ENCODE data around the gene P4HA3. TPM values are rescaled to one million over a fixed set of nuclear protein-coding genes. Genes with fewer than 3 reads are reported as not detected.

P4HA3 gene
- total RNA-seq, 1 donor from 2014 or later: 6.4 TPM

DNA sequence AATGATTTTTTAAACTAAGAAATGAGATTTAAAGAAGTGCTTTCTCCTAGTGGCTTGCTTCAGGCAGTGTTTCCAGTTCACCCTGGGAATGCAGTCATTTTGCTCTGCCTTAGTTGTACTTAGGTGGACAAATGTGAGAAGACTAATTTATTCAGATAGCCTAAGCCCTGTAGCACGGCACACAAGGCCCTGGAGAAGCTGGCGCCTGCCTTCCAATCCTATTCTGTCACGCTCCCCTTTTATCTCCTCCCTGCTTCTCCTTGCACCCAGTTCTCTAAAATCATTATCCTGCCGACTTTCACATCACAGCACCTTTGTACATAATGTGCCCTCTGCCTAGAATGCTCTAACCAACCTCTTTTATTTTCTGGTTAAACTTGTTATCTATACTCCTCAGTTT lies 76.3 kb downstream of the P4HA3 start:
- no peak for DNase-seq (ENCODE audit: extremely low spot score, unreplicated experiment)
- H3K4me3 Mint-ChIP-seq (ENCODE audit: unreplicated experiment): no peak overlapping the region
- H3K27ac Mint-ChIP-seq (ENCODE audit: unreplicated experiment): no peak overlapping the region
- no peaks in the 10 kb centered on the region for H3K27me3 Mint-ChIP-seq (ENCODE audit: unreplicated experiment)
- H3K9me3 Mint-ChIP-seq (ENCODE audit: unreplicated experiment): no peaks in the 10 kb centered on the region
- TF ChIP-seq, protein P1, sequence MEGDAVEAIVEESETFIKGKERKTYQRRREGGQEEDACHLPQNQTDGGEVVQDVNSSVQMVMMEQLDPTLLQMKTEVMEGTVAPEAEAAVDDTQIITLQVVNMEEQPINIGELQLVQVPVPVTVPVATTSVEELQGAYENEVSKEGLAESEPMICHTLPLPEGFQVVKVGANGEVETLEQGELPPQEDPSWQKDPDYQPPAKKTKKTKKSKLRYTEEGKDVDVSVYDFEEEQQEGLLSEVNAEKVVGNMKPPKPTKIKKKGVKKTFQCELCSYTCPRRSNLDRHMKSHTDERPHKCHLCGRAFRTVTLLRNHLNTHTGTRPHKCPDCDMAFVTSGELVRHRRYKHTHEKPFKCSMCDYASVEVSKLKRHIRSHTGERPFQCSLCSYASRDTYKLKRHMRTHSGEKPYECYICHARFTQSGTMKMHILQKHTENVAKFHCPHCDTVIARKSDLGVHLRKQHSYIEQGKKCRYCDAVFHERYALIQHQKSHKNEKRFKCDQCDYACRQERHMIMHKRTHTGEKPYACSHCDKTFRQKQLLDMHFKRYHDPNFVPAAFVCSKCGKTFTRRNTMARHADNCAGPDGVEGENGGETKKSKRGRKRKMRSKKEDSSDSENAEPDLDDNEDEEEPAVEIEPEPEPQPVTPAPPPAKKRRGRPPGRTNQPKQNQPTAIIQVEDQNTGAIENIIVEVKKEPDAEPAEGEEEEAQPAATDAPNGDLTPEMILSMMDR (IDR thresholded peaks at IDR 0.05): no peak
- H3K36me3 Mint-ChIP-seq (ENCODE audit: unreplicated experiment): peaks cover 25% of the 10 kb centered on the region
- H3K4me1 Mint-ChIP-seq (ENCODE audit: unreplicated experiment): peaks cover 2% of the 10 kb centered on the region

DNA sequence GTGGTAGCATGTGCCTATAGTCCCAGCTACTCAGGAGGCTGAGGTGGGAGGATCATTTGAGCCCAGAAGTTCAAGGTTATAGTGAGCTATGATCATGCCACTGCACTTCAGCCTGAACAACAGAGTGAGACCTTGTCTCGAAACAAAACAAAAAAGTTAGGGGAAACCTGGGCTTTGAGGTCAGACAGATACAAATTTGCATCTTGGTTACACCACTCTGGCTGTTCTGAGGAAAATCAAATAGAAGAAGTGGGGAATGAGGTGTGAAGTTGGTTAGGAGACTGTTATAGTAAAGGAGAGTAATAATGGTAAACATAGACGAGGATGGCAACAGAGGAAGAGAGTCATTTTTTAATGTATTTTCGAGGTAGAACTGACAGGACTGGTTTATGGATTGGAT lies 77.8 kb downstream of the P4HA3 start:
- DNase-seq (ENCODE audit: extremely low spot score, unreplicated experiment): no peak
- TF ChIP-seq, protein P1 (IDR thresholded peaks at IDR 0.05): no peak
- H3K9me3 Mint-ChIP-seq (ENCODE audit: unreplicated experiment): no peaks in the 10 kb centered on the region
- H3K27me3 Mint-ChIP-seq (ENCODE audit: unreplicated experiment): no peaks in the 10 kb centered on the region
- no peak overlapping the region for H3K4me3 Mint-ChIP-seq (ENCODE audit: unreplicated experiment)
- H3K27ac Mint-ChIP-seq (ENCODE audit: unreplicated experiment): no peak overlapping the region
- peaks cover 18% of the 10 kb centered on the region for H3K36me3 Mint-ChIP-seq (ENCODE audit: unreplicated experiment)
- H3K4me1 Mint-ChIP-seq (ENCODE audit: unreplicated experiment): peaks cover 2% of the 10 kb centered on the region

DNA sequence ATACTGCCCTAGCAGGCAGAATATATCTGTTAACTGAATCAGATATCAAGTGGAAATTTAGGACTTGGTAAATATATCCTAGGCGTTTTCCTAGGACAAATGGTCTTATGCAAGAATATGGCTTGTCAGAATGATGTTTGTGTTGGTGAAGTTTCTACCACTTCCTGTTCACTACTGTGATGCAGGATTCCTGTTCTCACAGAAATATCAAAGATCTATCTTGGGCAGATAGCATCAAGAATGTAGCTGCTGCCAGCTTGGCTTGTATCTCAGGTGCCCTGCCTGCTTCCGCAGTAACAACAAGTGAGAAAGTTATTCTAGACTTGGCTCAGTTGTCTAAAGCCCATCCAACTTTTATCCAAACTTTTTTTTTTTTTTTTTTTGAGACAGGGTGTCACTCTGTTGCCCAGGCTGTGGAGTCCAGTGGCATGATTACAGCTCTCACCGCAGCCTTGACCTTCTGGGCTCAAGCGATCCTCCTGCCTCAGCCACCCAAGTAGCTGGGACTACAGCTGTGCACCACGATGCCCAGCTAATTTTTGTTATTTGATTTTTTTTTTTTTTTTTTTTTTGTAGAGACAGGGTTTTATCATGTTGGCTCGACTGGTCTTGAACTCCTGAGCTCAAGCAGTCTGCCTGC lies 79.0 kb downstream of the P4HA3 start:
- no peak overlapping the region for H3K4me3 Mint-ChIP-seq (ENCODE audit: unreplicated experiment)
- TF ChIP-seq, protein P1 (IDR thresholded peaks at IDR 0.05): no peak
- DNase-seq (ENCODE audit: extremely low spot score, unreplicated experiment): no peak
- no peaks in the 10 kb centered on the region for H3K9me3 Mint-ChIP-seq (ENCODE audit: unreplicated experiment)
- H3K27ac Mint-ChIP-seq (ENCODE audit: unreplicated experiment): no peak overlapping the region
- no peaks in the 10 kb centered on the region for H3K27me3 Mint-ChIP-seq (ENCODE audit: unreplicated experiment)
- peaks cover 20% of the 10 kb centered on the region for H3K36me3 Mint-ChIP-seq (ENCODE audit: unreplicated experiment)
- peaks cover 2% of the 10 kb centered on the region for H3K4me1 Mint-ChIP-seq (ENCODE audit: unreplicated experiment)

DNA sequence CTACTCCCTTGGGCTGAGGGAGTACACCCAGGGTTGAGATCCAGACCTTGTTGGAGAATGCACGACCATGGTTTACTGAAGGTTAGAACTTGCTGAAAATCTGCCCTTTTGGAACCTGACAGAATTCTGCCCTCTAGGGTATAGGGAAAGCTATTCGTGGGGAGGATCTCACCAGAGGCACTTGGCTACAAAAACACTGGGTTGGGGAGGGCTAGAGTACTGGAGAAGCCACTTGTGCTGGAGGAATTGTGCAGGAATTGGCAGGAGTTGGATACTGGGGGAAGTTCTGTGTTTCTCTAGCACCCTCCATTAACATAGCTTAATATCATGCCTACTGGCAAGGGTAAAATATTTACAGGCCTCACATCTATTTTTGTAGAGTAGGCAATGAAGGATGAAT lies 84.5 kb downstream of the P4HA3 start:
- Mint-ChIP-seq H3K4me3 (ENCODE audit: unreplicated experiment) (no peak overlapping the region), H3K27ac (ENCODE audit: unreplicated experiment) (no peak overlapping the region), H3K36me3 (ENCODE audit: unreplicated experiment) (peaks cover 27% of the 10 kb centered on the region), H3K27me3 (ENCODE audit: unreplicated experiment) (no peaks in the 10 kb centered on the region), H3K4me1 (ENCODE audit: unreplicated experiment) (peaks cover 2% of the 10 kb centered on the region), H3K9me3 (ENCODE audit: unreplicated experiment) (no peaks in the 10 kb centered on the region)
- DNase-seq (ENCODE audit: extremely low spot score, unreplicated experiment): no peak
- TF ChIP-seq, protein P1 (IDR thresholded peaks at IDR 0.05): no peak

DNA sequence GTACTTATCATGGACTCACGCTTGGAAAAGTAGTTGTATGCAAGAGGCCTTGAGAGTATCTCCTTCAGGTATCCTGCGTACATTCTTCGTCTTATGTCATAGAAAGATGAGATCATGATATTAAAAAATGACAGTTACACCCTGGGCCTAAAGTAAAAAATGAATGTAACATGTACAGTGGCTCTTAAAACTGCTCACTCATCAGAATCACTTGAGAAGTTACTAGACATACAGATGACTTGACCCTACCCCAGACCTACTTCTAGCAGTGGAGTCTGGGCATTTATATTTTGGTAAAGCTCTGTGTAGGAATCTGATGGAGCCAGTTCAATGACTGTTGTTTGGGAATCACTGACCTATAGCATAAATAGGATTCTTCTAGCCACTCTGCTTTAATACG lies 85.9 kb downstream of the P4HA3 start:
- no peaks in the 10 kb centered on the region for H3K27me3 Mint-ChIP-seq (ENCODE audit: unreplicated experiment)
- DNase-seq (ENCODE audit: extremely low spot score, unreplicated experiment): no peak
- H3K4me3 Mint-ChIP-seq (ENCODE audit: unreplicated experiment): no peak overlapping the region
- TF ChIP-seq, protein P1 (IDR thresholded peaks at IDR 0.05): no peak
- H3K9me3 Mint-ChIP-seq (ENCODE audit: unreplicated experiment): no peaks in the 10 kb centered on the region
- H3K27ac Mint-ChIP-seq (ENCODE audit: unreplicated experiment): no peak overlapping the region
- peaks cover 18% of the 10 kb centered on the region for H3K36me3 Mint-ChIP-seq (ENCODE audit: unreplicated experiment)
- H3K4me1 Mint-ChIP-seq (ENCODE audit: unreplicated experiment): no peaks in the 10 kb centered on the region
